Sigmoid colon (tissue), 4 donors: ENCODE measurements around the gene INAVA.

Source experiments
- POLR2A ChIP-seq, 2 donors: fragments of 450-650 bp; IDR thresholded peaks; one replicate each; pipeline ENCODE4 v1.6.1; 2016; ENCODE audit warnings: antibody characterized with exemption in 2 of 2, mild to moderate bottlenecking in 2 of 2, moderate library complexity in 2 of 2
- POLR2AphosphoS5 ChIP-seq, 4 donors: sonication (generic); formaldehyde crosslinking; IDR thresholded peaks; one replicate each; pipeline ENCODE4 v1.6.1; 2017; ENCODE audit warnings: antibody characterized with exemption in 4 of 4
- TF ChIP-seq, protein P1 (sequence below), 4 experiments: fragments of 450-650 bp in 3 of 4; fragments of 200-600 bp in 1 of 4; IDR thresholded peaks; one replicate each; pipeline ENCODE4 v1.5.1; 2016 to 2019; ENCODE audit warnings: antibody characterized with exemption in 4 of 4, mild to moderate bottlenecking in 3 of 4, moderate library complexity in 2 of 4

DNA sequence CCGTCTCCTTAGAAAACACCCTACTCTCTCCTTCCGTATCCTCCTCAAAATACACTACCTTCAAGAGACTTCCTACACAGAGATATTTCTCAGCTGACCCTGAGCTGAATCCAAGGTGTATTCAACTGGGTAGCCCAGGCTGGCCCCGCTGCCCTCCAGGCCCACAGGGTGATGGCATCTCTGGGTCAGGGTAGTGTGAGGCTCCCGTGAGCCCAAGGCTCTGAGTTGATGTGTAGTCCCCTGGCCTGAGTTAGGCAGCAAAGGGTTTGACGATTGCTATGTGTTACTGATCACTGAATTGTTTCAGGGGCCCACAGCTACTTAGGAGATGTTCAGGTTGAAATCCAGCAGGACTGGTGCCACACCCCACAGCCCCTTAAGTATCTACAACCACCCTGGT, 6.7 kb downstream of the INAVA start:
- no peak for TF ChIP-seq POLR2AphosphoS5 (IDR thresholded peaks at IDR 0.05)
- TF ChIP-seq, protein P1, sequence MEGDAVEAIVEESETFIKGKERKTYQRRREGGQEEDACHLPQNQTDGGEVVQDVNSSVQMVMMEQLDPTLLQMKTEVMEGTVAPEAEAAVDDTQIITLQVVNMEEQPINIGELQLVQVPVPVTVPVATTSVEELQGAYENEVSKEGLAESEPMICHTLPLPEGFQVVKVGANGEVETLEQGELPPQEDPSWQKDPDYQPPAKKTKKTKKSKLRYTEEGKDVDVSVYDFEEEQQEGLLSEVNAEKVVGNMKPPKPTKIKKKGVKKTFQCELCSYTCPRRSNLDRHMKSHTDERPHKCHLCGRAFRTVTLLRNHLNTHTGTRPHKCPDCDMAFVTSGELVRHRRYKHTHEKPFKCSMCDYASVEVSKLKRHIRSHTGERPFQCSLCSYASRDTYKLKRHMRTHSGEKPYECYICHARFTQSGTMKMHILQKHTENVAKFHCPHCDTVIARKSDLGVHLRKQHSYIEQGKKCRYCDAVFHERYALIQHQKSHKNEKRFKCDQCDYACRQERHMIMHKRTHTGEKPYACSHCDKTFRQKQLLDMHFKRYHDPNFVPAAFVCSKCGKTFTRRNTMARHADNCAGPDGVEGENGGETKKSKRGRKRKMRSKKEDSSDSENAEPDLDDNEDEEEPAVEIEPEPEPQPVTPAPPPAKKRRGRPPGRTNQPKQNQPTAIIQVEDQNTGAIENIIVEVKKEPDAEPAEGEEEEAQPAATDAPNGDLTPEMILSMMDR (IDR thresholded peaks at IDR 0.05) = no peak
- TF ChIP-seq POLR2A (IDR thresholded peaks at IDR 0.05) = no peak
